Heart left ventricle (tissue), 13 donors: ENCODE results near the gene AFAP1L2.

ENCODE experiments used
- CTCF ChIP-seq, 12 donors: fragments of 200-600 bp; sonication (generic) in 4 of 12; IDR thresholded peaks; one replicate each; pipeline versions ENCODE4 v1.5.0 to v1.8.0; 2018 to 2022; ENCODE audit warnings: antibody characterized with exemption in 12 of 12, mild to moderate bottlenecking in 5 of 12
- POLR2A ChIP-seq, 2 donors: fragments of 450-650 bp; IDR thresholded peaks; one replicate each; pipeline ENCODE4 v1.6.1; 2017; ENCODE audit warnings: antibody characterized with exemption in 2 of 2, mild to moderate bottlenecking in 2 of 2, moderate library complexity in 2 of 2
- donor health status: ischemic (EF 13 %, LVEDD 7.1; RV severe dilation, severe dysfunction).
- donor health status: DM: no; HTN: yes; CAD: no.
- donor health status: DM: no; HTN: no; CAD: no.
- donor health status: ischemic (EF 25% LVEDD 6.9; RV normal size, moderate dysfunction).
- donor health status: ischemic (EF 25% LVEDD 5.7; RV mildly dilated, moderate dysfunction).
- donor health status: ischemic (EF 35%, LVEDD 5.7; RV mildly dilated, moderate dysfunction).
- donor health status: nonischemic (EF 11% LVEDD 7.7; RV severe dilation, severe dysfunction).
- donor health status: DM: yes; HTN: yes; CAD: no.
- donor health status: PGD.
- donor health status: ischemic (EF 29% LVEDD 5.4; RV normal size, mild dysfunction).
- donor health status: nonischemic (EF 23%, LVEDD 6.1; RV moderate dilation, normal function).

- TF ChIP-seq CTCF (IDR thresholded peaks at IDR 0.05) (no peak), POLR2A (IDR thresholded peaks at IDR 0.05) (no peak)
These were observed 66.5 kb downstream of the AFAP1L2 start for GRCh38 chr10:114337510-114338462.
